Activated CD4-positive, CD25-positive, alpha-beta regulatory T cell (primary cell): ENCODE results near the gene OR5I1.
"Not testable (repeated sequence)": the region's sequence is repeated elsewhere in the genome, so short reads cannot be mapped to it uniquely, and the experiment has no call there.

Source experiments
- DNase-seq, 4 experiments: peaks; one replicate each; lab custom pipeline; 2025; lab: John Stamatoyannopoulos, UW

OR5I1 gene

GRCh38 chr11:55936300-55936699 is at the start of gene OR5I1:
Gene OR5I1, minus strand, starts transcription at chr11:55936400. Its CDS starts 0 bp downstream, at chr11:55936400.
- DNase-seq, result no peak

- no peak for DNase-seq
Observed at GRCh38 chr11:55970935-55971334, 34.7 kb upstream of the OR5I1 start.

GRCh38 chr11:55969845-55970244 is 33.6 kb upstream of the OR5I1 start, which contains the start of gene OR10AG1:
Gene OR10AG1, minus strand, starts transcription at chr11:55969945. Its CDS starts 38 bp downstream, at chr11:55969907.
- DNase-seq, result no peak

GRCh38 chr11:55967914-55968313 is 31.7 kb upstream of the OR5I1 start:
- no peak for DNase-seq

- DNase-seq, result no peak
Observed at GRCh38 chr11:55966391-55966790, 30.2 kb upstream of the OR5I1 start.

- DNase-seq, result no peak
Observed at GRCh38 chr11:55956521-55956920, 20.3 kb upstream of the OR5I1 start.

GRCh38 chr11:55949330-55949729 is 13.1 kb upstream of the OR5I1 start:
- no peak for DNase-seq

- no peak for DNase-seq
Observed at GRCh38 chr11:55942785-55943392, 6.7 kb upstream of the OR5I1 start.

- DNase-seq, result no peak
Observed at GRCh38 chr11:55920537-55920936, 15.7 kb downstream of the OR5I1 start.

- DNase-seq, result no peak
Observed at GRCh38 chr11:55914482-55914881, 21.7 kb downstream of the OR5I1 start, which contains the start of gene OR5W2. Gene OR5W2, minus strand, starts transcription at chr11:55914582. Its CDS starts 0 bp downstream, at chr11:55914582.

- DNase-seq, result no peak
Observed at GRCh38 chr11:55902308-55902707, 33.9 kb downstream of the OR5I1 start.

- no peak for DNase-seq
Observed at GRCh38 chr11:55895216-55895615, 41.0 kb downstream of the OR5I1 start.

GRCh38 chr11:55885481-55885880 is 50.7 kb downstream of the OR5I1 start:
- DNase-seq, result not testable (repeated sequence)
